ENCODE results near the gene POU4F1.
"Not testable (repeated sequence)": the region's sequence is repeated elsewhere in the genome, so short reads cannot be mapped to it uniquely, and the experiment has no call there.

The POU4F1 gene, protein sequence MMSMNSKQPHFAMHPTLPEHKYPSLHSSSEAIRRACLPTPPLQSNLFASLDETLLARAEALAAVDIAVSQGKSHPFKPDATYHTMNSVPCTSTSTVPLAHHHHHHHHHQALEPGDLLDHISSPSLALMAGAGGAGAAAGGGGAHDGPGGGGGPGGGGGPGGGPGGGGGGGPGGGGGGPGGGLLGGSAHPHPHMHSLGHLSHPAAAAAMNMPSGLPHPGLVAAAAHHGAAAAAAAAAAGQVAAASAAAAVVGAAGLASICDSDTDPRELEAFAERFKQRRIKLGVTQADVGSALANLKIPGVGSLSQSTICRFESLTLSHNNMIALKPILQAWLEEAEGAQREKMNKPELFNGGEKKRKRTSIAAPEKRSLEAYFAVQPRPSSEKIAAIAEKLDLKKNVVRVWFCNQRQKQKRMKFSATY

DNA sequence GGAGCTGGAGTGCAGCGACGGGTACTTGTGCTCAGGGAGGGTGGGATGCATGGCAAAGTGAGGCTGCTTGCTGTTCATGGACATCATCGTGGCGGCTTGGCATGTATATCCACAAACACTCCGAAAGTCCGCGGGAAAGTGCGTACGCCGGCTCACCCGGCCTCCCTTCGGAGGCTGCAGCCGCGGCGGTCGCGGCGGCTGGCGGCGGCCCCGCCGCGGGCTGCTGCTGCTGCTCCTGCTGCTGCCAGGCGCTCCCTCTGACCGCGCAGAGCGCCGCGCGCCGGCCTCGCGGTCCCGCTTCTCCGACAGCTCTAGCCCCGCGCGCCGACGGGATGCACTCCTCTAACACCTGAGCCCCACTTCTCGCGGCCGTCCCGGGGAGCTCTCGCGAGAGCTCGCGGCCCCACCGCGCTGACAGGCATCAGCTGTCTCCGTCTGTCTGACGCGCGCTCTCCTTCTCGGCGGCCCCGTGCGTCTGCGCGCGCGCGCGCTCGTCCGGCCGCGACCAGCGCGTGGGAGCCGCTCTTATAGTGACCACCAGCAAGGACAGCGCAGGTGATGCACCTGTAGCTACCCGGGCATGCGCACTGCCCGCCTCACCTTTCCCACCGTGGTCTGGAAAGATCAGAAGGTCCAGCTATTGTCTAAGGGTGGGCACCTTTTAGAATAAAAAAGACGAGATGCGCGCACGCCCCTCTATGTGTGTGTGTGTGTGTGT is at the start of gene POU4F1:
TSS of gene POU4F1 (minus strand) at position 313 of the 718 bp plus-strand sequence. CDS start at position 87, 226 bp downstream.
- no peak for DNase-seq (ENCODE audit: low read depth)

GRCh38 chr13:78652651-78653050 is 49.3 kb upstream of the POU4F1 start:
- DNase-seq (ENCODE audit: low read depth) = no peak

DNA sequence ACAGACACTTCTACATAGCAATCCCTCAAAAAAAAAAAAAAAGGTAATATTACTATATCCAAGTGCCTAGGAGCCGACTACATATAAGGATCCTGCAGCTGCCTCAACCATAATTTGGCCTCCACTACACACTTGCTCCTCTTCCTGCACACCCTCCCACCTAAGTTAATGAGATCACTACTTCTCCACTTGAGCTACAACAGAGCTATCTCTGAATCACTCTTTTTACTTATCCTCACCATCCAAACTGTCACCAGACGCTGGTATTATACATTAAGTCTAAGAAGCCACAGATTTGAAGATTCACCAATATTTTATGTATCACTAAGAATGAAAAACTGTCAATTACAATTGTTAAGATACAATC is 47.3 kb upstream of the POU4F1 start:
- DNase-seq (ENCODE audit: low read depth) = no peak

DNA sequence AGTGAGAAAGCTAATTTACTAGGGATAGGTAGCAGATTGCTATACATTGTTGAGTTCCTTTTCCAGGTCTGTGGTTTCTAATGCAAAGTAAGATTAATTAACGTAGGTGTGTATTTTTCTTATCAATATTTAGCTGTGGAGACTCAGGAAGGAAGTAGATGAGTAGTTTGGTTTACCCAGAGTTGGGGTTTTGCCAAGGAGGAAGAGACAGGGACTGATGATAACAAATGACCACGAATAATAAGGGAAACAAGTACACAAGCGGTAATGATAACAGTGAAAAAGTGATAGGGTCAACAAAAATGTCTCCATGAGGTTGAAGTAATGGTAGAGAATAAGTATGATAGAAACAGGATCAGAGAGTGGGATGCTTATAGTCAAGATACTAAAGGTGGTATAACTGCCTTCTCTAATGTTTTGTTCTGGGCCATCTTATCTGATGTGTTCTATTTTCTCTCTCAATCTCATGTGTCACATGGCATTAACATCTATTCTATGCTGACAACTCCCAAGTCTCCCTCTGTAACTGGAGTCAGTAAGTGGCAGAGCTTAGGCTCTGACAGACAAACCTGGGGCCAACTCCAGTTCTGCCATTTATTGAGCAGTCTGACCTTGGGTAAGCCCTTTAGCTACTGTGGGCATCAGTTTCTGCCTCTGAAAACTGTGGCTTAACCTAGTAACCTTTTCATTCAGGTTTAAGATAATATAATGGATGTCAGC is 46.8 kb upstream of the POU4F1 start:
- no peak for DNase-seq (ENCODE audit: low read depth)

DNA sequence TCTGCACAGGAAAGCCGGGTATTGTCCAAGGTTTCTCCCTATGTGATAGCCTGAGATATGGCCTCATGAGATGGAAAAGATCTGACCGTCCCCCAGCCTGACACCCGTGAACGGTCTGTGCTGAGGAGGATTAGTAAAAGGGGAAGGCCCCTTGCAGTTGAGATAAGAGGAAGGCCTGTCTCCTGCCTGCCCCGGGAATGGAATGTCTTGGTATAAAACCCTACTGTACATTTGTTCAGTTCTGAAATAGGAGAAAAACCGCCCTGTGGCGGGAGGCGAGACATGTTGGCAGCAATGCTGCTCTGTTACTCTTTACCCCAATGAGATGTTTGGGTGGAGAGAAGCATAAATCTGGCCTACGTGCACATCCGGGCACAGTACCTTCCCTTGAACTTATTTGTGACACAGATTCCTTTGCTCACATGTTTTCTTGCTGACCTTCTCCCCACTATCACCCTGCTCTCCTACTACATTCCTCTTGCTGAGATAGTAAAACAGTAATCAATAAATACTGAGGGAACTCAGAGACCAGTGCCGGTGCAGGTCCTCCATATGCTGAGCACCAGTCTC is 43.8 kb upstream of the POU4F1 start:
- DNase-seq (ENCODE audit: low read depth) = not testable (repeated sequence)

GRCh38 chr13:78638216-78638615 is 34.9 kb upstream of the POU4F1 start:
- no peak for DNase-seq (ENCODE audit: low read depth)

- DNase-seq (ENCODE audit: low read depth) = no peak
These were observed 33.1 kb upstream of the POU4F1 start for GRCh38 chr13:78636495-78636894.

DNA sequence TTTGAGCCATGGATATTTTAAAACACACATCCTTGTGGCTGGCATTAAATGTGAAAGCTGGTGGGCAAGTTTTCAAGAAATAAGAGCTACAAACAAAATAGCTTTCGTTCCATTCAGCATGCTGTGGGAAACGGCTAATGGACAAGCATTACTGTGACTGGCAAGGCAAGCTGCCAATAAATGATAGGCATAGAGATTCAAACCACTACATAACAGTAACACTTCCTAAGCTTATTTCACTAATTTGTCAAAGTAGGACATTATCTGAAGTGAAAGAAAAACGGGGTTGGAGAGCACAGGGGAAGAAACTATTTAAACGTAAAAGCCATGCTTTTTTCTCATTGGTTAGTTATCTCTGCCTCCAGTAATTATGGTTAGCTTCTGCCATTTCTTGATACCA is 29.6 kb upstream of the POU4F1 start:
- no peak for DNase-seq (ENCODE audit: low read depth)

GRCh38 chr13:78631077-78631476 is 27.7 kb upstream of the POU4F1 start:
- no peak for DNase-seq (ENCODE audit: low read depth)

DNA sequence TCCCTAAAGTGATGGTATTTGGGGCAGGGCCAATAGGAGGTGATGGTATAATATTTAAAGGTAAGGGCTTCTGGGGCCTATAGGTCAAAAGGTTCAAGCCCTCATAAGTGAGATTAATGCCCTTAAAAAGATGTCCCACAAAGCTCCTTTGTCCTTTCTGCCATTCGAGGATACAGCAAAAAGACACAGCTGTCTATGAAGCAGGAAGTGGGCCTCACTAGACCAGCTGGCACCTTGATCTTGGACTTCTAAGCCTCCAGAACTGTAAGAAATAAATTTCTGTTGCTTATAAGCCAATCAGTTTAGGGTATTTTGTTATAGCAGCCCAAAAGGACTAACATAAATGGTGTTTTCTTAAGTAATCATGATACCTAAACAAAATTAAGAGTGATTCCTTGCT is 27.2 kb upstream of the POU4F1 start:
- no peak for DNase-seq (ENCODE audit: low read depth)

DNA sequence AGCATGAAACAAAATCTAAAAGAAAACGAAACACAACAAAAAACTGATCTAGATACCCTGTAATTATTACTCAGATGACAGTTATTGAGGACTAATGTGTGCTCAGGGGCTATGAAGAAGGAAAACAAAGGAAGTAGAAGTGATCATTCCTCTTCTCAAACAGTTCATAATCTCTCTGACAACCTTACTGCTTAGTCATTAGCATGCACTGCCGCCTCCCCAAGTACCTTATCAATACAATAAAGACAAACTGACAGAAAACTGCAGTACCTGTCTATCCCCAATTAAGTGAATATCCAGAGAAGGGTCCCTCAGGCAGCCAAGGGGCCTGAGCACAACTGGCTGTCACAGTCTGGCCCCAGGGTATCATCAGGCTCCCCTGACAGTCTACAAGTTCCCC is 22.0 kb upstream of the POU4F1 start:
- DNase-seq (ENCODE audit: low read depth) = no peak

DNA sequence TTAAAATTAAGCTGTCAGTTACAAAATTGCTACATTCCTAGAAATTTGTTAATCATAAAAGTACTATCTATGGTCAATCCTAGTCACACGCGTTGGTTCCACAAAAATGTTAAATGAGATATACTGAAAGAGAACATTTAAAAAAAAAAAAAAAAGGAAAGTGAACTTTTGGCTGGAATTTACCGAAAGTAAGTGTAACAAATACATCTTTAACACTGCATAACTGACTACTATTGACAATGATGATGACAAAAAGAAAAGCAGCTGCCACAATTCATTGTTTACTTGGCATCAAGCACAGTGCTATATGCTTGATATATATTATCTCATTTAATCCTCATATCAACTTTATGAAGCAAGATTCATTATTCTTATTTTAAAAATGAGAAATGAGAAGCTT is 19.8 kb upstream of the POU4F1 start:
- no peak for DNase-seq (ENCODE audit: low read depth)

GRCh38 chr13:78620936-78621470 is 17.7 kb upstream of the POU4F1 start:
- no peak for DNase-seq (ENCODE audit: low read depth)

DNA sequence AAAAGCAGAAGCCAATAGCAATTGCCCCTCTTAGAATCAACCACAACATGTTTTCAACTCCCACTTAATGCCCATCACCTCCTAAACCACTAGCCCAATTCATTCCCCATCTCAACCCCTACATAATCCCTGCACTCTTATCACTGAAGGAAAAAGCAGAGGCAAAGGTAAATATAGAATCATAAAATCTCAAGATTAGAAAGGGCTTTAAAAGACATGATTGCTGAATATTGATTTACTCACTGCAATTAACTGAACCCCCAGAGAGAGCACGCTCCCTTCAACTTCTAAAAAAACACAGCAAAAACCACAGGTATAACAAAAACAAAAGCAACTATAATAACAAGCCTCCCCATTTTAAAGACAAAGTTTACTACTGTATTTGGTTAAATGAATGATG is 15.1 kb upstream of the POU4F1 start:
- no peak for DNase-seq (ENCODE audit: low read depth)

DNA sequence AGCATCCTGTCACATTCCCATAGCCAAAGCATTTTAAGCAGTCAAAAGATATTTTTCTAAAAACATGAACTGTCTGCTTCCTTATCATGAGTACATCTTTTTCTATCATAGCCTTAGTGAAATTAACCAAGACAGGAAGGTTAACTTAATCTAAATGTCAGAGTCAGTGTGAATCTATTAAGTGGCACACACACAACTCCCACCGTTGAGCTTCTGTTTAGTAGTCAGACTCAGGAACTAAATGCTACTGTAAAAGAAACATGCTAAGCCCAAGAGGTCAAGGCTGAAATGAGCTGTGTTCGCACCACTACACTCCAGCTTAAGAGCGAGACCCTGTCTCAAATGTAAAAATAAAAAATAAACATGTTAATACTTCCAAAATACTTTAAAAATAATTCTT is 7.7 kb upstream of the POU4F1 start:
- DNase-seq (ENCODE audit: low read depth) = no peak

DNA sequence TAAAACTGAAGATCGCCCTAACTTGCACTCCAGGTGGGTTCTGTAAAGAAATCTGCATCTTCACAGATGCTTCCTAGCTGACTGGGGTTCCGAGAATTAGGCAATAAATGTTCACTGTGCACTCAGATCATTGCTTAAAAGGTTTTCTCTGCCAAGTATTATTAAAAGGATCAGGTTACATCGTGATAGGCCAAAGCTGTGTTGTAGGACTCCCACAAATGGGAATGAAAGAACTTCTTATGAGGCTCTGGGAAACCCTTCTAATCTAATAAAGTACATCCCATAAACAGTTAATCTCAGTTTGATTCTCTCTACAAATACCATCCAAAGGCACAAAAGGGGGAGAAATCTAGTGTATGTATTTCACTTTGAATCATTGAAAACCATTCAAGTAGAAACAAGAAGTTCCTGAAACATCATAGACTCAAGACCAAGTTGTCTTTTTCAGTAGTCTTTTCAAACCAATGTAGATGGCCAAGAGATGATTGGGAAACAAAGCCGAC is 7.1 kb upstream of the POU4F1 start:
- DNase-seq (ENCODE audit: low read depth) = peak; percentile 37

DNA sequence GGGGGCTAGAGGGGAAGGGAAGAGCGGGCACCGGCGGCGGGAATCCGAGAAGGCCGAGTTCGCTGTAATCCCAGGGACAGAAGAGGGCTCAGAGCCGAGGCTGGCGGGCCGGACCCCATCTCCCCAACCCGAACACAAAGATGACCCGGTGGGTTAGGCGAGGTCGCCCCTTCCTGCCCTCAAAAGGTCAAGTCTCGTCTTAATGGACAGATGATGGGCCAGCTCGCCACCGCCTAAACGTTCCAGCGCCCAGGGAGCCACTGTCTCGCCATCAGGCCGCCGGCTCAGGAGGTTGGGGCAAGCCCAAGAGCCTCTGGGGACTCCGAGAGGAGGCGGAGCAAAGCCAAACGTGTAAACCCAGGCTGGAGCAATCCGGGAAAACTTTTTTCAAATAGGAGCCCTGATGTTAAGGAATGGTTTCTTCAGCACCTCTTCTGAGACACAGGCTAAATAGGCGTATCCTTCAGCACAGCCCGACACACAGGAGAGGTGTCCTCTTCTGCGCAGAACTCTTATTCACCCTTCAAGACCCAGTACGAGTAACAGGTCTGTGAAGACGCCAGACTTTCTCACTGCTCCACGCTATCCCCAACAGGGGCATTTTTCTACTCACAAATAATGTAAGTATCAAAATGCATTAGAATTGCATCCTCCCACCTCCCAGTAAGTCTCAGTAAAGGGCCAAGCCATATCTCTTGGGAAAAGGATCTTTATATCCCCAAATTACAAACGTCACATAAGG is 6.3 kb upstream of the POU4F1 start:
- peak; percentile 14 for DNase-seq (ENCODE audit: low read depth)

DNA sequence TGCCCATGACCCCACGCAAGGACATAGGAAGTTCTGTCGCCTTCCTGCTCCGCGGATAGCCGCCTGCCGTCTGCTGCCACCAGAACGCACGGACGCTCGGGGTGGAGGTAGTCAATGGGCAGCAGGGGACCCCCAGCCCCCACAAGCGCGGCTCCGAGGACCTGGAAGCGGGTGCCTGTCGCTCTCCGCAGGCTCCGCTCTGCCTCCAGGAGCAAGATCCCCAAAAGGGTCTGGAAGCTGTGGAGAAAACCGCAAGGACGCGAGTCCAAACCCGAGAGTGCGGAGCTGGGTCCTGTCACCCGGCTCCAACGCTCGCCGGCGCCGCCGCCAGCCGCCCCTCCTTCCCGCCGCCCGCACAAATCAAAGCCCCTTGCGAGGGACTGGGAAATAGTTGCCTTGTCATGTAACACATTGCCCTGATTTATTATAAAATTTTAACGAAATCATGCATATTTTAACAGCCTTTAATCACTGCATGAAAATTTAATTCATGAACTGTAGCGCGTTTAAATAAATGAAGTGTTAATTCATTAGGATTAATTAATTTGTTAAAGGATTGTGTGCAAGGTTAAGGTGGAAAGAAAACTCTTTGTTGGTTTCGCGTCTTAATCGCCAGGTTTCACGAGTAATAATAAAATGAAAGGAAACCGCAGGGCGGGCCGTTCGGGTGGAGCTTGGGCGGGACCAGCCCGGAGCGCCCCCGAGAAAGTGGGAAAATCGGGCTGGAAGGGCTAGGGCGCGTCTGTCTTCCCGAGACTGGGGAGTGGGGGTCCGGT is 5.5 kb upstream of the POU4F1 start:
- DNase-seq (ENCODE audit: low read depth) = no peak

GRCh38 chr13:78608252-78608687 is 4.9 kb upstream of the POU4F1 start:
- no peak for DNase-seq (ENCODE audit: low read depth)
